H1 (cell line): ENCODE results near the gene FAM171A1. TPM values are rescaled to one million over a fixed set of nuclear protein-coding genes. Genes with fewer than 3 reads are reported as not detected.
A peak's percentile ranks its signal among the peaks of the same experiment; 100 is the strongest.

Experiments used
- CTCF ChIA-PET: fragments of 300-600 bp; sonication (Branson Sonifier 250); formaldehyde crosslinking; loops from one replicate; lab custom pipeline; 2021; ENCODE audit not compliant: partially characterized antibody; lab: Charles Lee
- POLR2A ChIA-PET: fragments of 300-600 bp; sonication (Branson Sonifier 250); formaldehyde crosslinking; loops from one replicate; lab custom pipeline; 2021; ENCODE audit warnings: inconsistent platforms; ENCODE audit not compliant: partially characterized antibody; lab: Charles Lee
- DNase-seq, 2 experiments: peaks; one replicate each; pipeline versions ENCODE4 v3.0.0 to v3.0.0-alpha.2; 2010 to 2022; ENCODE audit warnings: low spot score in 2 of 2, low read depth in 1 of 2, mixed read lengths in 1 of 2
- FAIRE-seq: peaks from 2 replicates; lab custom pipeline; 2011; peaks lifted over from hg19 to GRCh38; lab: Jason Lieb, UNC
- H2AFZ ChIP-seq: 2 replicates; pipeline ENCODE4 v1.8.1; 2012; ENCODE audit warnings: low read length, inconsistent platforms
- H2AK5ac ChIP-seq: 2 replicates; pipeline ENCODE4 v1.6.1; 2013; ENCODE audit warnings: low read depth, low read length
- H2BK120ac ChIP-seq: replicated peaks from 2 replicates; pipeline ENCODE3; 2013; ENCODE audit warnings: low read depth, low read length, inconsistent platforms
- H2BK12ac ChIP-seq: 2 replicates; pipeline ENCODE4 v1.6.1; 2013; ENCODE audit warnings: low read depth, low read length
- H2BK15ac ChIP-seq: 2 replicates; pipeline ENCODE4 v1.6.1; 2013; ENCODE audit warnings: low read length
- H2BK20ac ChIP-seq: 2 replicates; pipeline ENCODE4 v1.6.1; 2013; ENCODE audit warnings: low read length
- H2BK5ac ChIP-seq: 2 replicates; pipeline ENCODE4 v1.6.1; 2013; ENCODE audit warnings: low read depth, low read length
- H3K14ac ChIP-seq: 2 replicates; pipeline ENCODE4 v1.6.1; 2013; ENCODE audit warnings: inconsistent platforms; ENCODE audit not compliant: insufficient read length
- H3K18ac ChIP-seq: 2 replicates; pipeline ENCODE4 v1.6.1; 2013; ENCODE audit warnings: low read length; ENCODE audit errors: extremely low read depth
- H3K23ac ChIP-seq: 2 replicates; pipeline ENCODE4 v1.6.1; 2013; ENCODE audit warnings: inconsistent platforms; ENCODE audit not compliant: insufficient read length
- H3K23me2 ChIP-seq: 2 replicates; pipeline ENCODE4 v1.6.1; 2013; ENCODE audit warnings: low read depth, low read length
- H3K27ac ChIP-seq: 2 replicates; pipeline ENCODE4 v1.6.1; 2011; ENCODE audit warnings: low read depth, low read length, inconsistent platforms
- H3K27me3 ChIP-seq, 4 experiments: replicated peaks in 1 of 4; 1 replicate in 1 of 4; 2 replicates in 3 of 4; pipeline versions ENCODE4 v1.6.1 to v1.8.1; 2011 to 2013; ENCODE audit warnings: low read length in 3 of 4, mild to moderate bottlenecking in 3 of 4, inconsistent platforms in 2 of 4, mixed read lengths in 2 of 4, moderate library complexity in 1 of 4; ENCODE audit not compliant: control insufficient read depth in 3 of 4, insufficient read depth in 3 of 4; ENCODE audit errors: extremely low read depth in 1 of 4
- H3K36me3 ChIP-seq, 4 experiments: 2 replicates each; pipeline versions ENCODE4 v1.6.1 to v1.8.1; 2011 to 2013; ENCODE audit warnings: mild to moderate bottlenecking in 4 of 4, low read length in 3 of 4, moderate library complexity in 2 of 4, control low read depth in 1 of 4, inconsistent platforms in 1 of 4; ENCODE audit not compliant: insufficient read depth in 4 of 4, control insufficient read depth in 2 of 4
- H3K4ac ChIP-seq: replicated peaks from 2 replicates; pipeline ENCODE3; 2013; ENCODE audit warnings: low read length, low read depth, mixed read lengths, inconsistent platforms; ENCODE audit not compliant: insufficient read length
- H3K4me1 ChIP-seq, 4 experiments: replicated peaks in 1 of 4; 1 replicate in 1 of 4; 2 replicates in 3 of 4; pipeline versions ENCODE4 v1.6.1 to v1.8.1; 2011 to 2013; ENCODE audit warnings: low read length in 3 of 4, inconsistent platforms in 2 of 4, mixed read lengths in 1 of 4; ENCODE audit not compliant: insufficient read depth in 4 of 4, control insufficient read depth in 3 of 4
- H3K4me2 ChIP-seq, 2 experiments: 2 replicates each; pipeline versions ENCODE4 v1.6.1 to v1.8.1; 2011 to 2013; ENCODE audit warnings: low read depth in 2 of 2, low read length in 2 of 2, control low read depth in 1 of 2, inconsistent platforms in 1 of 2, mild to moderate bottlenecking in 1 of 2; ENCODE audit not compliant: insufficient read depth in 1 of 2
- H3K4me3 ChIP-seq, 4 experiments: fragments of 200-600, 300-600 bp in 1 of 4; sonication (generic), shearing (Covaris generic), sonication (Bioruptor Twin) in 1 of 4; 2 replicates each; pipeline versions ENCODE4 v1.5.1 to v1.8.1; 2011 to 2016; ENCODE audit warnings: low read length in 4 of 4, low read depth in 3 of 4, control low read depth in 2 of 4, inconsistent platforms in 2 of 4, mild to moderate bottlenecking in 2 of 4, mixed read lengths in 1 of 4, moderate library complexity in 1 of 4; ENCODE audit not compliant: insufficient read depth in 2 of 4; ENCODE audit errors: extremely low read depth in 1 of 4
- H3K56ac ChIP-seq: replicated peaks from 2 replicates; pipeline ENCODE3; 2013; ENCODE audit warnings: low read depth, mild to moderate bottlenecking, mixed read lengths, low read length, inconsistent platforms; ENCODE audit not compliant: insufficient read length
- H3K79me1 ChIP-seq: 2 replicates; pipeline ENCODE4 v1.6.1; 2013; ENCODE audit warnings: low read depth, low read length, control low read depth
- H3K79me2 ChIP-seq, 2 experiments: 2 replicates each; pipeline versions ENCODE4 v1.6.1 to v1.8.1; 2012 to 2013; ENCODE audit warnings: low read length in 2 of 2, mild to moderate bottlenecking in 2 of 2, inconsistent platforms in 1 of 2; ENCODE audit not compliant: insufficient read depth in 2 of 2, control insufficient read depth in 1 of 2
- H3K9ac ChIP-seq, 4 experiments: replicated peaks in 1 of 4; 1 replicate in 1 of 4; 2 replicates in 3 of 4; pipeline versions ENCODE4 v1.6.1 to v1.8.1; 2011 to 2013; ENCODE audit warnings: low read depth in 3 of 4, low read length in 3 of 4, control low read depth in 2 of 4, mild to moderate bottlenecking in 2 of 4, moderate library complexity in 2 of 4, inconsistent platforms in 1 of 4; ENCODE audit errors: extremely low read depth in 1 of 4
- H3K9me3 ChIP-seq, 2 experiments: 2 replicates each; pipeline versions ENCODE4 v1.6.1 to v1.8.1; 2012 to 2013; ENCODE audit warnings: mild to moderate bottlenecking in 2 of 2, moderate library complexity in 2 of 2, control low read depth in 1 of 2, inconsistent platforms in 1 of 2, low read depth in 1 of 2, low read length in 1 of 2, mixed read lengths in 1 of 2; ENCODE audit not compliant: insufficient read depth in 2 of 2
- H4K20me1 ChIP-seq, 2 experiments: replicated peaks in 1 of 2; 2 replicates each; pipeline versions ENCODE3 to v1.8.1; 2011 to 2013; ENCODE audit warnings: inconsistent platforms in 2 of 2, low read length in 2 of 2, mild to moderate bottlenecking in 1 of 2; ENCODE audit not compliant: insufficient read depth in 2 of 2, control insufficient read depth in 1 of 2
- H4K5ac ChIP-seq: 2 replicates; pipeline ENCODE4 v1.6.1; 2013; ENCODE audit warnings: low read length, low read depth, mixed read lengths, inconsistent platforms; ENCODE audit not compliant: insufficient read length
- H4K8ac ChIP-seq: 2 replicates; pipeline ENCODE4 v1.8.0; 2013; ENCODE audit warnings: mild to moderate bottlenecking, moderate library complexity, low read length, inconsistent platforms; ENCODE audit not compliant: insufficient read depth; ENCODE audit errors: extremely low read depth
- H4K91ac ChIP-seq: replicated peaks from 2 replicates; pipeline ENCODE3; 2013; ENCODE audit warnings: low read length, mixed read lengths, inconsistent platforms; ENCODE audit not compliant: insufficient read length
- ASH2L ChIP-seq: fragments of 200-600, 300-600 bp; sonication (generic); IDR thresholded peaks from one replicate; pipeline ENCODE4 v1.7.1; 2017; ENCODE audit warnings: low read length
- ATF3 ChIP-seq: IDR thresholded peaks from 2 replicates; pipeline ENCODE4 v1.6.1; 2011; ENCODE audit warnings: low read depth, mild to moderate bottlenecking, low read length; ENCODE audit not compliant: insufficient read depth
- CBX5 ChIP-seq: fragments of 300-800, 300-1000 bp; sonication (generic); IDR thresholded peaks from 2 replicates; pipeline ENCODE4 v1.7.1; 2016; ENCODE audit warnings: antibody characterized with exemption, low read length, low read depth
- CHD2 ChIP-seq: IDR thresholded peaks from 2 replicates; pipeline ENCODE4 v1.6.1; 2012; ENCODE audit warnings: low read length, improper control_type of control experiment
- CREB1 ChIP-seq: IDR thresholded peaks from 2 replicates; pipeline ENCODE4 v1.6.1; 2012; ENCODE audit warnings: inconsistent platforms
- EZH2 ChIP-seq: fragments of 200-600 bp; sonication (generic); IDR thresholded peaks from 2 replicates; pipeline ENCODE4 v1.7.1; 2012; ENCODE audit warnings: low read depth, mild to moderate bottlenecking, moderate library complexity, low read length, inconsistent platforms; ENCODE audit not compliant: severe bottlenecking
- HDAC2 ChIP-seq, 2 experiments: fragments of 300-600 bp in 1 of 2; sonication (generic) in 1 of 2; IDR thresholded peaks; 2 replicates each; pipeline ENCODE4 v1.6.1; 2011 to 2012; ENCODE audit warnings: low read depth in 2 of 2, low read length in 2 of 2, mild to moderate bottlenecking in 2 of 2, moderate library complexity in 2 of 2, borderline replicate concordance in 1 of 2, inconsistent platforms in 1 of 2
- JUN ChIP-seq: IDR thresholded peaks from 2 replicates; pipeline ENCODE4 v1.6.1; 2011; ENCODE audit warnings: low read depth, mild to moderate bottlenecking, improper control_type of control experiment, low read length
- JUND ChIP-seq: IDR thresholded peaks from 2 replicates; pipeline ENCODE4 v1.6.1; 2011; ENCODE audit warnings: mild to moderate bottlenecking, improper control_type of control experiment, low read length
- KDM5A ChIP-seq: fragments of 200-600 bp; IDR thresholded peaks from 2 replicates; pipeline ENCODE4 v1.7.1; 2012; ENCODE audit warnings: mild to moderate bottlenecking, low read length, inconsistent platforms, mixed read lengths
- TAF7 ChIP-seq: optimal IDR thresholded peaks from 2 replicates; pipeline ENCODE3; 2011; ENCODE audit warnings: low read depth, mild to moderate bottlenecking, inconsistent platforms, low read length, moderate library complexity, borderline replicate concordance
- TBP ChIP-seq: IDR thresholded peaks from 2 replicates; pipeline ENCODE4 v1.6.1; 2011; ENCODE audit warnings: low read depth, low read length, improper control_type of control experiment
- TEAD4 ChIP-seq: IDR thresholded peaks from 2 replicates; pipeline ENCODE4 v1.6.1; 2012; ENCODE audit warnings: low read depth, low read length, inconsistent platforms, mixed read lengths
- WGBS, 2 experiments: shearing (Covaris generic) in 1 of 2; methylation state at CpG; one replicate each; pipeline versions ENCODE4 v1.1.6 to v1.1.7; 2013 to 2015; ENCODE audit warnings: low lambda C conversion rate in 2 of 2, mixed read lengths in 2 of 2, inconsistent platforms in 1 of 2, low coverage in 1 of 2, missing lambda C conversion rate in 1 of 2; ENCODE audit not compliant: insufficient replicate concordance in 2 of 2, insufficient coverage in 1 of 2, insufficient read length in 1 of 2; ENCODE audit errors: extremely low coverage in 1 of 2, missing lambda C conversion rate in 1 of 2; 5-methylcytosine and 5-hydroxymethylcytosine counted together
- polyA plus RNA-seq, 7 experiments: library from polyadenylated mRNA; depleted of rRNA in 3 of 7; stranded (reverse) in 5 of 7; unstranded in 2 of 7; fragments of >200 nt in 5 of 7; fragments of 200-250 nt in 2 of 7; gene quantifications; 1 replicate in 5 of 7; 2 replicates in 1 of 7; 4 replicates in 1 of 7; pipeline versions ENCODE4 v1.2.1 to v1.2.3, GENCODE V29; 2011 to 2013; ENCODE audit warnings: missing spikeins in 2 of 7, mixed read lengths in 2 of 7
- total RNA-seq: library from RNA; stranded (reverse); fragmentation: NEBNext Ultra II Directional; extraction: Animal tissue kit (Norgen Biotek cat#: 25700); gene quantifications from 2 replicates; pipeline ENCODE4 v1.2.1, GENCODE V29; 2021

The FAM171A1 gene
- total and polyA plus RNA-seq, 2 of the 8 experiments (the other 6 are each of a cell fraction or from before 2014, with no cell fraction given): 26.6 to 42.1 TPM

DNA sequence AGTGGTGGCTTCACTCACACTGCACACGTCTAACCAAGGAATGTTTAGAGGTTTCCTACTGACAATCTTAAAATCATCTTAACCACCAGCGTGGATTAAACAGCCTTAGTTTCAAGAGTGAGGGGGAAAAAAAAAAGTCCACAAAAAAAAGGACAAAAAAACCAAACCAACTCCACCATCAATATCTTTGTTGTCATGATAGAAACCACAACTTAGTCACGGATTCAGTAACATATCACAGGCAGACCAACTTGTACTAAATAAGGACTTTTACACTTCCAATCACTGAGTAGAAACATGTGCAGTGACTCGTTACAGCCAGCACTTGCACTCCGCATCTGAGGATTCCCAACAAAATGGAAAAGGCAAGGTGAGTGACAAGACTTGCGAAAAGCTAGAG, 46.5 kb downstream of the FAM171A1 start:
- DNase-seq: no peak
- no peaks in the 10 kb centered on the region for H4K20me1 ChIP-seq
- TF ChIP-seq HDAC2 (IDR thresholded peaks at IDR 0.05; ENCODE audit: borderline replicate concordance in 1 of 2, low read depth in 2 of 2, low read length in 2 of 2) (no peak), TEAD4 (no peak), TBP (no peak), ASH2L (no peak), JUND (no peak), TAF7 (no peak), CHD2 (no peak), CBX5 (no peak), EZH2 (no peak), CREB1 (no peak), ATF3 (no peak), JUN (no peak), KDM5A (no peak)

More for the DNA sequence above, 46.5 kb downstream of the FAM171A1 start:
- no peak overlapping the region for H3K56ac ChIP-seq
- no peak overlapping the region for H3K18ac ChIP-seq
- H3K9ac ChIP-seq: no peak overlapping the region
- FAIRE-seq: no peak
- H2BK5ac ChIP-seq: no peak overlapping the region
- no peaks in the 10 kb centered on the region for H3K9me3 ChIP-seq
- no peak overlapping the region for H2BK15ac ChIP-seq
- H3K23ac ChIP-seq: no peak overlapping the region
- CTCF ChIA-PET: interaction anchor here (1.5 to 1.7 kb wide), 2 partner anchors 9 to 23 kb away, joined by 4 to 5 read pairs; no protein-coding TSS in a partner anchor
- POLR2A ChIA-PET: no interaction called here
- no peak overlapping the region for H3K14ac ChIP-seq
- H3K4me2 ChIP-seq: no peak overlapping the region
- H3K27ac ChIP-seq: no peak overlapping the region
- WGBS, 2 experiments: 82% methylated on average over 6 of the region's 6 CpGs; no CpG with 5 or more reads in 1 of the 2 experiments
- no peak overlapping the region for H4K5ac ChIP-seq
- no peaks in the 10 kb centered on the region for H3K36me3 ChIP-seq
- no peak overlapping the region for H3K4me3 ChIP-seq
- no peak overlapping the region for H2BK12ac ChIP-seq
- H3K4ac ChIP-seq: peak overlapping the region; percentile 75
- no peaks in the 10 kb centered on the region for H3K27me3 ChIP-seq
- H4K8ac ChIP-seq: no peak overlapping the region
- H3K79me2 ChIP-seq: peaks cover 0 to 7% of the 10 kb centered on the region in 2 experiments; a peak in 1 of 4 replicates
- H3K4me1 ChIP-seq: no peaks in the 10 kb centered on the region
- no peak overlapping the region for H4K91ac ChIP-seq
- H3K79me1 ChIP-seq: peaks cover 3% of the 10 kb centered on the region; the same call in 1 of the 2 replicates
- H2BK20ac ChIP-seq: no peak overlapping the region
- no peak overlapping the region for H2AK5ac ChIP-seq
- no peaks in the 10 kb centered on the region for H3K23me2 ChIP-seq
- no peak overlapping the region for H2BK120ac ChIP-seq
- H2AFZ ChIP-seq: no peak overlapping the region
